Measurements from ENCODE around the gene GPBAR1. TPM values are rescaled to one million over a fixed set of nuclear protein-coding genes. Genes with fewer than 3 reads are reported as not detected.

GPBAR1 gene
- not detected in 2 replicates for total RNA-seq (2014; rRNA removed; shearing (Covaris generic))

GRCh38 chr2:218260742-218261422 is at the start of gene GPBAR1:
Gene GPBAR1, plus strand, starts transcription at chr2:218261015. Its CDS starts 1,710 bp downstream, at chr2:218262725.
- DNase-seq (ENCODE audit: low spot score), result no peak

DNA sequence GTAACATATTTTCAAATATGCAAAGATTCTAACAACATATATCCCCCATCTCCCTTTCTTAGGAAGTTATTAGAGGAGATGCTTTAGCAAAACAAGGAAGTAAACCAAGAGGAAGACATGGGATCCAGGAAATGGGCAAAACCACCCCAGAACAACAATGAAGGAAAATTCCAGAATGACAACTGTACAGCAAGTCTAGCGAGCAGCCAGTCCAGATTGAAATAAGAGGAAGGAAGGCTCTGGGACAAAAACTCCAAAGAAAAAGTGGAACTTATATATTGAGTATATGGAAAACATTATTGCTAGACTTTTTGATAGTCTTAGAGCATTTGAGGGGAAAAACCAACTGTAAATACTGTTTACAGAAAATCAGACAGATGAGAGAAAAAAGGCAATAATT is 46.7 kb upstream of the GPBAR1 start:
- no peak for DNase-seq (ENCODE audit: low spot score)

GRCh38 chr2:218216336-218216673 is 44.5 kb upstream of the GPBAR1 start:
- no peak for DNase-seq (ENCODE audit: low spot score)

DNA sequence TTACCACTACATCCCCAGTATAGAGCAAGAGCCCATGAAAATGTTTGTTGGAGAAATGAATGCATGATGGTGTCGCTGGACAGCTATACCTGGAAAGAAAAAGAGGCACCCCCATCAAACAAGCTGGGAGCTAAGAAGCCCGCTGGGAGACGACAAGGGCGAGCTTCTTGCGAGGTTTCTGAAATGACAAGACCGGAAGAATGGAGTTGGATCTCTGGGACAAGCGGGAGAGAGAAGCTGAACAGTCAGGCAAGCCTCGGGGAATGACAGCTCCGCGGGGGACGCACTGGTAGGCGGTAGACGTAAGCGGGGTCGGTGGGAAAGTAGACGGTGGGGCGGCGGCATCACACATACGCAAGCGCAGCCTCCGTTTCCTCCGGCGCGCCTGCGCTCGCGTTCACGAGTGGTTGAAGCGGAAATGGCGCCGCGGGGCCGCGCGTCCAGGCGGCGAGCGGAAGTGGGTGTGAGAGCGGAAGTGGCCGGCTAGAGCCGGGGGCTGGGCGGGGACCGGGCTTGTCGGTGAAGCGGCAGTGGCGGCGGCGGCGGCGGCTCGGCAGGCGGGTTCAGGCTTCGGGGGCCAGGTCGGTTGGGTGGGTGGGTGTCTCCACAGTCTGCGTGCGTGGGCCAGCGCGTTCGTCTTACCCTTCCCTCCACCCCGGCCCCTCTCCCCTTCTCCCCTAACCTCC is 44.0 kb upstream of the GPBAR1 start, which contains the start of gene ARPC2:
ARPC2 (plus strand) TSS at position 516 of the 686 bp plus-strand sequence. CDS start 282 bp downstream, outside the sequence.
- DNase-seq (ENCODE audit: low spot score), result peak; percentile 85

GRCh38 chr2:218217360-218218267 is 43.2 kb upstream of the GPBAR1 start:
- peak; percentile 32 for DNase-seq (ENCODE audit: low spot score)

- no peak for DNase-seq (ENCODE audit: low spot score)
Observed at GRCh38 chr2:218218268-218219185, 42.3 kb upstream of the GPBAR1 start.

DNA sequence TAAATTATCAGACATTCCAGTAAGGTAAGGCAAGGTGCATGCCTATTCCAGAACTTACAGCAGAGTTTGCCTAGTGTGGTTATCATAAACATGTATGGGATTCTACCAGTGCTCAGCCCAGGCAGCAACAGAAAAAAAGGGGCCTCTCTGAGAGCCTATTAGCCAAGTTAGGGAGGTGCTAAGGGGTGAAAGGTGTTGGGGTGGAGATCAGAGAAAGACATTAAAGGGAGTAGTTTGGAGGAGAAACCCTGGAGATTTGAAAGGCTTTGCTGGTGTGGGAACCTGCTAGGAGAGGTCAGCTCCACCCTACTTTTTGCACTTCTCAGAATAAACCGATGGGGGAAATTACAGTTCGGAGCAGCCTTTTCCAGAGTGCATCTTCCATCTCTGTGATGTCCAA is 40.9 kb upstream of the GPBAR1 start:
- no peak for DNase-seq (ENCODE audit: low spot score)

- no peak for DNase-seq (ENCODE audit: low spot score)
Observed at GRCh38 chr2:218221000-218221399, 39.8 kb upstream of the GPBAR1 start.

- peak; percentile 31 for DNase-seq (ENCODE audit: low spot score)
Observed at GRCh38 chr2:218223046-218223445, 37.8 kb upstream of the GPBAR1 start.

DNA sequence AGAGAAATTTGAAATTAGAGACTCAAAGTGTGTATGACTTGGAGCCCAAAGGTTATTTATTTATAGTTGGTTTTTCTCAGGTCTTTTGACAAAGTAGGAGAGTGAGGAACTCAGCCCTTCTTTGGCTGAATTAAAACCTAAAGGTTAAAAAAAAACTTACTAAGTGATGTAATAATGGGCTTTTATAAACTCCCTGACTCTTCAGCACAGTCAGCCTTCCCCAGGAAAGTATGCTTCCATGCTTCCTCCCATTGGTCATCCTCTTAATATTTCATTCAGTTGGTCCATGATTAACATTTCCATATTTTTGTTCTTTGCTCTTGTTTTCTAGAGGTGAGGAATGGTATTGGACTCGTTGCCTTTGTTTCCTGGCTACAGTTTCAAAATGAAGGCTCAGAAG is 36.6 kb upstream of the GPBAR1 start:
- no peak for DNase-seq (ENCODE audit: low spot score)

DNA sequence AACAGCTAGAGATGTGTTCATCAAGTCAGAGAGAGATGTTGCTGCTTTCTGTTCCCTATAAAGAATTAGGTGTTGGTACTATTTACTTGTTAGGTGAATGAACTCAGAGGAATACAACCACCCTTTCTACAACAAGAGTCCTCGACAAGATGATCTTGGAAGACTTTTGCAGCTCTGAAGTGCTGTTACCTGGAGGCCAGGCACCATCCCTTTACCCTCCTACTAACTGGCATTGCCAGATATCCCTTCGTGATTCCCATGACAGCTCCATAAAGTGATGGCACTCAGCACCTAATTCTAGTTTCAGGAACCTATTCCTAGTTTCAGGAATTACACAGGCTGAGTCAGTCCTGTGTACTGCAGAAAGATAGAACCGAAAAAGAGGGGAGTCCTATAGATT is 33.9 kb upstream of the GPBAR1 start:
- no peak for DNase-seq (ENCODE audit: low spot score)

DNA sequence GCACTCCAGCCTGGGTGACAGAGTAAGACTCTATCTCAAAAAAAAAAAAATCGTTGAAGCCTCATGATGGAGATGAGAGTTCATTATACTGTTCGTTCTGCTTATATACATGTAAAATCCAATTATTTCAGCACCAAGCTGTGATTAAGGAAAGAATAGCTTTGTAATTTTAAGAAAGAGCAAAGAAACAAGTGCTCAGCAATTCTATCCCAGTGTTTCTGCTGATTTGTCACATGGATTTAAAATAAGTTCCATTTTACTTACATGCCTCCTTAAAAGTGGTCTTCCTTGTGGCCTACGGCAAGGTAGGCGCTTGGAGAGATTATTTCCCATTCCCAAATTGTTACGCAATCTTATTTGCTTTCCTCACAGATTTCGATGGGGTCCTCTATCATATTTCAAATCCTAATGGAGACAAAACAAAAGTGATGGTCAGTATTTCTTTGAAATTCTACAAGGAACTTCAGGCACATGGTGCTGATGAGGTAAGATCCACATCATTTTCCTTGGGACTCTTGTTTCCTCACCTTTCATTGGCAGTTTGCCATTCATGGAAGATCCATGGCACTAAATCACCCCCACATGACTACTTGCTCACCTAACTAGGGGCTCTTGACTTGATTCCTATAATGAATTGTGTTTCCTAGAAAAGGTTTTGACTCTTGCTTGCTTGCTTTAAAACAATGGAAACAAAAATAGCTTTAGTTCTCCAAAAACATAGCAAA is 32.3 kb upstream of the GPBAR1 start:
- DNase-seq (ENCODE audit: low spot score), result peak; percentile 38

GRCh38 chr2:218229239-218229638 is 31.6 kb upstream of the GPBAR1 start:
- peak; percentile 86 for DNase-seq (ENCODE audit: low spot score)

DNA sequence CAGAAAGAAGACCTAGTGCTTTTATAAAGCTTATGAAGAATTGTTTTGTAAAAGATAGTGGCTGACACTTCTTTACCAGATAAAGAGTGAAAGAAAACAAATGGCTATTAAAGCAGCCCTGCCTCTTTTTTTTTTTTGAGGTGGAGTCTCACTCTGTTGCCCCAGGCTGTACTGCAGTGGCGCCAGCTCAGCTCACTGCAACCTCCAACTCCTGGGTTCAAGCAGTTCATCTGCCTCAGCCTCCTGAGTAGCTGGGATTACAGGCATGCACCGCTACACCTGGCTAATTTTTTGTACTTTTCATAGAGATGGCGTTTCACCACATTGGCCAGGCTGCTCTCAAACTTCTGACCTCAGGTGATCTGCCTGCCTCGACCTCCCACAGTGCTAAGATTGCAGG is 31.0 kb upstream of the GPBAR1 start:
- DNase-seq (ENCODE audit: low spot score), result peak; percentile 66

GRCh38 chr2:218230882-218231281 is 29.9 kb upstream of the GPBAR1 start:
- DNase-seq (ENCODE audit: low spot score), result peak; percentile 64

DNA sequence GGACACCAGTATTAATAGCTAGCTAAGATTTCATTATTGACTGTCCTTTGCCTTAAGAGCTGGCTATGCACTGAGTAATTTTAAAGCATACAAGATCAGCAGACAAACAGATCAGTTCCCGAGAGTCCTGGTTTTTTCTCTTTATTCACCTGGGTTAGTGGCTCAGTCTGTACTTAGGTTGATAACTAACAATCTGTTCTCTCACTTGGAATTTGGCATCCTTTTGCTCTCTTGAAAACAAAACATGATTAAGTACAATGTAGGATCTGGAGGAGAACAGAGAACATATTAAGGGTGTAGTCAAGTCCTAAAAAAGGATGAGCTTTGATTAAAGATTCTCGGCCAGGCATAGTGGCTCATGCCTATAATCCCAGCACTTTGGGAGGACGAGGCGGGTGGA is 27.3 kb upstream of the GPBAR1 start:
- DNase-seq (ENCODE audit: low spot score), result no peak

- DNase-seq (ENCODE audit: low spot score), result no peak
Observed at GRCh38 chr2:218234521-218234920, 26.3 kb upstream of the GPBAR1 start.

- no peak for DNase-seq (ENCODE audit: low spot score)
Observed at GRCh38 chr2:218235017-218235416, 25.8 kb upstream of the GPBAR1 start.

DNA sequence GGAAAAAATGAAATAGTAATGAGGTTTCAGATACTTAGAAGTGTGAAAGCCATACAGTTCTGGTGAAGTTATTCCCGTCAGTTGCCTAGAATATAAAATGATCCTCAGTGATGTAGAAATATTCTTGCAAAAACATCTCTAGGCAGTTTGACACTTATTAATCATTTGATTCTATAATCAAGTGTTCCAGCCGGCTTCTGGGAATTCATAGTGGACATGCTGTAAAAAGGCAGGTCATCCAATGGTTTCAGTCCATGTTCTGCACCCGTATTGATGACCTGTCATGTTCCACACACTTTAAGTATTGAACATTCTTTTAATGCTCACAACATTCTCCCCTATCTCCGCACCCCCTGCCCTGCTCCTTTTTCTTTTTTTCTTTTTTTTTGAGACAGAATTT is 24.0 kb upstream of the GPBAR1 start:
- DNase-seq (ENCODE audit: low spot score), result no peak

DNA sequence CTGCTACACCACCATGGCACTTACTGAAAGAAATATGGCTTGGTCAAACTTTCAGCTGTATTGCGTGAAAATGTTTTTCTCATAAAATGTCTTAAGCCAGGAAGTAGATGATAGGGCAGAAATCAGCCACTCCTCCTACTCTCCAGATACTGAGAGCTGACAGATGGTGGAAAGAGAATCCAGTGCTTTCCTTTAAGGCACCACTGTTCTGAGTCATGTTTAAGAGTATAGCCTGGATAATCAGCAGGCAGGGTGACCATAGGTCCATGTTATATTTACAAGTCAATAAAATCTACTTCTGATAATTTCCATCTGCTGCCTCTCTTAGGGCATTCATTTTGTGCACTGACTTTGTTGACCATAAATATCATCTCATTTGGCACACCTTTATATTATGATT is 21.9 kb upstream of the GPBAR1 start:
- no peak for DNase-seq (ENCODE audit: low spot score)

DNA sequence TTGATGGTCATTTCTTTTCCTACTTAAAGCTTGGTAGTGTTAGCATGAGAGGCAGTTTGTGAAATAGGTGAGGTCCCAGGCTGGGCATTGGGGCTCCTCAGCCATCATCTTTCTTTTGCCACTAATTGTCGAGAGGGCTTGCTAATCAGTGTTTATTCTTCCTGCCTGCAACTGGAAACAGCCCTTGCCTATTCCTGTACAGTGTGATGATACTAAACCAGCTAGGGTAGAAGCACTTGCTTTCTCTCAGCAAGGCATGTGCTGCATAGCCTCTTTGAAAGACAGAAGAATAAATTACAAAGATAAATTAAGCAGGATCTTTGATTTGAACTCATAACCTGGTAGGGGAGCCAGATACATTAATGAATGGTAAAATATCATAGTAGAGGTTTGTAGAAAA is 16.6 kb upstream of the GPBAR1 start:
- DNase-seq (ENCODE audit: low spot score), result no peak

Data from A172 (cell line).